ENCODE data around the gene OPHN1.
"Not testable (repeated sequence)": the region's sequence is repeated elsewhere in the genome, so short reads cannot be mapped to it uniquely, and the experiment has no call there.

OPHN1 gene

DNA sequence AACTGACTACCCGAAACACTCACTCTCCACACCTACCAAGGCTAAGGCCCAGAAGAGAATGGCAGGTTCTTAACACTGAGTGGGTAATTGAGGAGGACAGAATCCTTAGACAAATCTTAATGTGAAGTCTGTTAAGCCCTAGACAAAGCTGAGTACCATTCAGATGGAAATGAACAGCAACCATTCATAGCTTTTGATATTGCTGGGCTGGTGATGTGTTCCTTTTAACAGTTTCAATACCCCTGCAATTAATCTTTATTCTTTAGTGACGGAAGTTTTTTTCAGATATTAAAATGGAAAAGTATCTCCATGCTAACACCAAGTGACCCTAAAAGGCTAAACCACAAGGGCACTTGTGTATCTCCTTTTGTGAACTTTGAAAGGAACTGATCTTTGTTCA lies 334.9 kb downstream of the OPHN1 start:
- Histone ChIP-seq H3K36me3 (ENCODE audit: control insufficient read depth in 1 of 2, insufficient read depth in 2 of 2, low read length in 2 of 2) (peaks cover 0 to 4% of the 10 kb centered on the region in 2 donors), H3K27me3 (ENCODE audit: control insufficient read depth in 1 of 2, insufficient read depth in 2 of 2, low read length in 2 of 2) (no peaks in the 10 kb centered on the region), H3K27ac (ENCODE audit: low read depth, low read length) (no peak overlapping the region), H3K9ac (ENCODE audit: low read depth in 1 of 2, low read length in 2 of 2) (no peak overlapping the region), H3K9me3 (ENCODE audit: control insufficient read depth in 1 of 2, low read length in 2 of 2) (no peaks in the 10 kb centered on the region), H3K4me3 (ENCODE audit: low read depth in 1 of 2, low read length in 2 of 2) (no peak overlapping the region), H3K4me1 (ENCODE audit: control insufficient read depth in 1 of 2, insufficient read depth in 2 of 2, low read length in 2 of 2) (no peaks in the 10 kb centered on the region)

DNA sequence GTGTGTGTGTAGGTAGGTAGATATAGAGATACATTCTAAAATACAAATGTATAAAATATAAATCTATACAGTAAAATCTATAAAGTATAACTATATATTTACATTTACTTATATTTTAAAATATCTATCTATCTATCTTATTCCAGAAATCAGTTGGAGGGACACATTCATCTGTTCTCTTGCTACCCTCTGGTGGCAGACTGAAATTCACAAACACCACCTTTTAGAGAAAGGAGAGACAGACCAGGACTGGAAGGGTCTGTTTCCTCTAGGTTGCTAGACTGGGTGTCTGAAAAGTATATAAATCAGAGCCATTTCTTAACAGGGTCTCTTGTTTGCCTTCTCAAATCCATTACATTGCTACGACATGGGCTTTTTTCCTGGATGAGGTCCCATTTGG lies 343.0 kb downstream of the OPHN1 start:
- Histone ChIP-seq H3K36me3 (ENCODE audit: control insufficient read depth in 1 of 2, insufficient read depth in 2 of 2, low read length in 2 of 2) (no peaks in the 10 kb centered on the region), H3K4me1 (ENCODE audit: control insufficient read depth in 1 of 2, insufficient read depth in 2 of 2, low read length in 2 of 2) (no peaks in the 10 kb centered on the region), H3K27me3 (ENCODE audit: control insufficient read depth in 1 of 2, insufficient read depth in 2 of 2, low read length in 2 of 2) (no peaks in the 10 kb centered on the region), H3K9me3 (ENCODE audit: control insufficient read depth in 1 of 2, low read length in 2 of 2) (no peaks in the 10 kb centered on the region), H3K4me3 (ENCODE audit: low read depth in 1 of 2, low read length in 2 of 2) (no peak overlapping the region), H3K27ac (ENCODE audit: low read depth, low read length) (no peak overlapping the region), H3K9ac (ENCODE audit: low read depth in 1 of 2, low read length in 2 of 2) (no peak overlapping the region)

DNA sequence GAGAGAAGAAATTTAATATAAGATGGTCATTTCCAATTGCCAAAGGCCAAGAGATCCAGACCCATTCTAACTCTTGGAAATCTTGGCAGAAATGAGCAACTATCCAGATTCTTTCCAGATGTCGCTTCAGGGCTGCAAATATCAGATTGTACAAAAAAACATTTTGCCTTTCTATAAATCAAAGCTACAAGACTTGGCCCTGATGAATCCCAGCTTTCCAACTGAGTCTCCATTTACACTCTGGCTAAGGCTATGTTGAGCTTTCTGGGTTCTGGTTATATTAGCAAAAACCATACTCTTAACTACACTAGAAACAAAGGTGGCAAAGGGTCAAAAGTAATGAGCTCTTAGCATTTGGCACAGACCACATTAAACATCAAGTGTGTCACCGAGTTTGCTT lies 345.8 kb downstream of the OPHN1 start:
- H3K36me3 ChIP-seq (ENCODE audit: control insufficient read depth in 1 of 2, insufficient read depth in 2 of 2, low read length in 2 of 2): no peaks in the 10 kb centered on the region
- no peak overlapping the region for H3K4me3 ChIP-seq (ENCODE audit: low read depth in 1 of 2, low read length in 2 of 2)
- H3K9me3 ChIP-seq (ENCODE audit: control insufficient read depth in 1 of 2, low read length in 2 of 2): no peaks in the 10 kb centered on the region
- H3K4me1 ChIP-seq (ENCODE audit: control insufficient read depth in 1 of 2, insufficient read depth in 2 of 2, low read length in 2 of 2): no peaks in the 10 kb centered on the region
- H3K27me3 ChIP-seq (ENCODE audit: control insufficient read depth in 1 of 2, insufficient read depth in 2 of 2, low read length in 2 of 2): no peaks in the 10 kb centered on the region
- H3K9ac ChIP-seq (ENCODE audit: low read depth in 1 of 2, low read length in 2 of 2): no peak overlapping the region
- no peak overlapping the region for H3K27ac ChIP-seq (ENCODE audit: low read depth, low read length)

DNA sequence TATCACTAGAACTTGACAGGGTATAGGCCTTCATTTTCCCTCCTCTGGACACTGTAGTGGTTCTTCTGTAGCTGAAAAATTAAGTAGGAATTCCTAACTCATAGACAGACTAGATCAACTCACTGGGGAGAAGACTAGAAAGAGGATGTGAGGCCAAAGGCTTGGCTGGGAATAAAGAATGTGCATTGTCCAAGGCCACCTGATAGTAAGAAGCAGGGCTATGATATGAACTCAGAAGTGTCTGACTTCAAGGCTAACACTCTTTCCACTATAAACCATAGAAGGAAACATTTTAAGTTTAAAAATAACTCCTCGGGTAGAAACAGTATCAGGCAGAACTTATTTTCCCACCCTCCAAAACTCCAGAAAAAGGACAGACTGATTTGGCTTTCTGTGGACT lies 346.6 kb downstream of the OPHN1 start:
- Histone ChIP-seq H3K27ac (ENCODE audit: low read depth, low read length) (no peak overlapping the region), H3K9me3 (ENCODE audit: control insufficient read depth in 1 of 2, low read length in 2 of 2) (no peaks in the 10 kb centered on the region)

DNA sequence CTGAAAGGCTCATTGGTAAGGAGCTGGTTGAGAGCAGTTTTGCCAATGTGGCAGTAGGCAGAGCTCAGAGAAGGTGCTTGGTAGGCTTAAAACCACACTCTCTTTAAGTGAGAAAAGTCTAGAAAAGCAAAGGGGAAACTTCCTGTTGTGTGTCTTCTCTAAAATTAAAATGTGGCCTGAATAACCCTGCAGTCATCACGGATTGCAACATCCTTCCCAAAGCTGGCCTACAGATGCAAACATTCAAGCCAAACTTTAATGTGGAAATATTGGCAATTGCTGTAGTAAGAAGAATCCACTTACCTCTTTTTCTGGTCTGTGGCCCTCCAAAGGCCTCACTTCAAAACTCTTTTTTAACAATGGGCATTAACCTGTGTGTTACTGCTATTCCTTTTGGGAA lies 348.5 kb downstream of the OPHN1 start:
- H3K36me3 ChIP-seq (ENCODE audit: control insufficient read depth in 1 of 2, insufficient read depth in 2 of 2, low read length in 2 of 2): no peaks in the 10 kb centered on the region
- no peaks in the 10 kb centered on the region for H3K9me3 ChIP-seq (ENCODE audit: control insufficient read depth in 1 of 2, low read length in 2 of 2)
- no peak overlapping the region for H3K27ac ChIP-seq (ENCODE audit: low read depth, low read length)
- no peak overlapping the region for H3K4me3 ChIP-seq (ENCODE audit: low read depth in 1 of 2, low read length in 2 of 2)
- no peak overlapping the region for H3K9ac ChIP-seq (ENCODE audit: low read depth in 1 of 2, low read length in 2 of 2)
- H3K4me1 ChIP-seq (ENCODE audit: control insufficient read depth in 1 of 2, insufficient read depth in 2 of 2, low read length in 2 of 2): no peaks in the 10 kb centered on the region
- no peaks in the 10 kb centered on the region for H3K27me3 ChIP-seq (ENCODE audit: control insufficient read depth in 1 of 2, insufficient read depth in 2 of 2, low read length in 2 of 2)

More for the DNA sequence above, 346.6 kb downstream of the OPHN1 start:
- no peaks in the 10 kb centered on the region for H3K27me3 ChIP-seq (ENCODE audit: control insufficient read depth in 1 of 2, insufficient read depth in 2 of 2, low read length in 2 of 2)
- no peaks in the 10 kb centered on the region for H3K4me1 ChIP-seq (ENCODE audit: control insufficient read depth in 1 of 2, insufficient read depth in 2 of 2, low read length in 2 of 2)
- no peak overlapping the region for H3K9ac ChIP-seq (ENCODE audit: low read depth in 1 of 2, low read length in 2 of 2)
- H3K4me3 ChIP-seq (ENCODE audit: low read depth in 1 of 2, low read length in 2 of 2): no peak overlapping the region
- H3K36me3 ChIP-seq (ENCODE audit: control insufficient read depth in 1 of 2, insufficient read depth in 2 of 2, low read length in 2 of 2): no peaks in the 10 kb centered on the region

DNA sequence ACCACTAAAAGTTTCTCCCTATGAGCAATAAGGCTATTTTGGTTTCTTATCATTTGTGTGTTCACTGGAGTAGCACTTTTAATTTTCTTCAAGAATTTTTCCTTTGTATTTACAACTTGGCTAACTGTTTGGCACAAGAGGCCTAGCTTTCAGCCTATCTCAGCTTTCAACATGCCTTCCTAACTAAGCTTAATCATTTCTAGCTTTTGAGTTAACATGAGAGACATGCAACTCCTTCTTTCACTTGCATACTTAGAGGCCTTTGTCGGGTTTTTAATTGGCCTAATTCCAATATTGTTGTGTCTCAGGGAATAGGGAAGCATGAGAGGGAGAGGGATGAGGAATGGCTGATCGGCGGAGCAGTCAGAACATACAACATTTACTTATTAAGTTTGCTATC lies 349.8 kb downstream of the OPHN1 start:
- no peak overlapping the region for H3K27ac ChIP-seq (ENCODE audit: low read depth, low read length)
- no peaks in the 10 kb centered on the region for H3K9me3 ChIP-seq (ENCODE audit: control insufficient read depth in 1 of 2, low read length in 2 of 2)
- H3K9ac ChIP-seq (ENCODE audit: low read depth in 1 of 2, low read length in 2 of 2): no peak overlapping the region
- no peak overlapping the region for H3K4me3 ChIP-seq (ENCODE audit: low read depth in 1 of 2, low read length in 2 of 2)
- no peaks in the 10 kb centered on the region for H3K36me3 ChIP-seq (ENCODE audit: control insufficient read depth in 1 of 2, insufficient read depth in 2 of 2, low read length in 2 of 2)
- H3K4me1 ChIP-seq (ENCODE audit: control insufficient read depth in 1 of 2, insufficient read depth in 2 of 2, low read length in 2 of 2): no peaks in the 10 kb centered on the region
- H3K27me3 ChIP-seq (ENCODE audit: control insufficient read depth in 1 of 2, insufficient read depth in 2 of 2, low read length in 2 of 2): no peaks in the 10 kb centered on the region

DNA sequence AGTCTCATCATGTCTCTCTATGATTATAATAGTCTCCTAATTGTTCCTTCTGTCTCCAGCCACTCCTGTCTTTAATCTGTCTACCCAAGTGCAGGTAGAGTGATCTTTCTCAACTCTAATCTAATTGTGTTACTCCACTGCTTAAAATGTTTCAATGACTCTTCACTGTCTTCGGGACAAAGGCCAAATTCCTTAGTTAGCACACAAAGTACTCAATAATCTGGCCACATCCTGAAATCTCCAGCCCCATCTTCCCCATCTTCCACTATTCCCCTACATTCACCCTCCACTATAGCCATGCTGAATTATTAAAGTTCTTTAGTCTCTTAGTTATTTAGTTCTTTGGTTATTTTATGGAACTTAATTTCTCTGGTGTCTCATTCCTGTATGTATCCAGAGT lies 353.3 kb downstream of the OPHN1 start:
- H3K4me3 ChIP-seq (ENCODE audit: low read depth in 1 of 2, low read length in 2 of 2): no peak overlapping the region
- no peak overlapping the region for H3K9ac ChIP-seq (ENCODE audit: low read depth in 1 of 2, low read length in 2 of 2)
- no peaks in the 10 kb centered on the region for H3K36me3 ChIP-seq (ENCODE audit: control insufficient read depth in 1 of 2, insufficient read depth in 2 of 2, low read length in 2 of 2)
- H3K9me3 ChIP-seq (ENCODE audit: control insufficient read depth in 1 of 2, low read length in 2 of 2): no peaks in the 10 kb centered on the region
- no peaks in the 10 kb centered on the region for H3K4me1 ChIP-seq (ENCODE audit: control insufficient read depth in 1 of 2, insufficient read depth in 2 of 2, low read length in 2 of 2)
- H3K27me3 ChIP-seq (ENCODE audit: control insufficient read depth in 1 of 2, insufficient read depth in 2 of 2, low read length in 2 of 2): no peaks in the 10 kb centered on the region
- H3K27ac ChIP-seq (ENCODE audit: low read depth, low read length): no peak overlapping the region

DNA sequence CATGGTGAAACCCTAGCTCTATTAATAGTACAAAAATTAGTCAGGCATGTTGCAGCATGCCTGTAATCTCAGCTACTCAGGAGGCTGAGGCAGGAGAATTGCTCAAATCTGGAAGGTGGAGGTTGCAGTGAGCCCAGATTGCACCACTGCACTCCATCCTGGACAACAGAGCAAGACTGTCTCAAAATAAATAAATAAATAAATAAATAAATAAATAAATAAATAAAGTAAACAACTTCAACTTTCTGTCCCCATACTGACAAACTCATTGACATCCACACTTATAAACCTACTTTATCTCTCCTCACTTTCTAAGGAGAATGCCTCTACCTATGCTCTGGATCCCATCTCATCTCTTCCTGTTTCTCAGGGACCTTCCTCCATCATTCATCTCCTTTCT lies 354.5 kb downstream of the OPHN1 start:
- not testable (repeated sequence) for H3K9me3 ChIP-seq (ENCODE audit: control insufficient read depth in 1 of 2, low read length in 2 of 2); H3K9ac ChIP-seq (ENCODE audit: low read depth in 1 of 2, low read length in 2 of 2); H3K27me3 ChIP-seq (ENCODE audit: control insufficient read depth in 1 of 2, insufficient read depth in 2 of 2, low read length in 2 of 2); H3K4me1 ChIP-seq (ENCODE audit: control insufficient read depth in 1 of 2, insufficient read depth in 2 of 2, low read length in 2 of 2); H3K36me3 ChIP-seq (ENCODE audit: control insufficient read depth in 1 of 2, insufficient read depth in 2 of 2, low read length in 2 of 2); H3K4me3 ChIP-seq (ENCODE audit: low read depth in 1 of 2, low read length in 2 of 2); H3K27ac ChIP-seq (ENCODE audit: low read depth, low read length)

DNA sequence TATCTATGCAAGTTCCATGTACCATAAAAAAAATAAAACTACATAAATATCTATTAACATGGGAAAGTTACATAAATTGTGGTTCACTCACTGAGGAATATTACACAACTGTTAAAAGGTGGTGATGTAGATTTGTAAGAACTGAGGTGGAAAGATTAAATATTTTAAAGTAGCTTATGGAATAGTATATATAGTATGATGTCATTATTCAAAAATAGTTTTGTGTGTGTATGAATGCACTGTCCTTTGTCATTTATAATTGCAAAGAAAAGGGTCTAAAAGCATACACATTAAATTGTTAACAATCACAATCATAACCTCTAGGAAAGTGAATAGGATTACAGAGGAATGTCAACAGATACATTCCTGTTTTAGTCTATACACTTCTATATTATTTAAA lies 355.9 kb downstream of the OPHN1 start:
- H3K9me3 ChIP-seq (ENCODE audit: control insufficient read depth in 1 of 2, low read length in 2 of 2): no peaks in the 10 kb centered on the region
- no peak overlapping the region for H3K4me3 ChIP-seq (ENCODE audit: low read depth in 1 of 2, low read length in 2 of 2)

DNA sequence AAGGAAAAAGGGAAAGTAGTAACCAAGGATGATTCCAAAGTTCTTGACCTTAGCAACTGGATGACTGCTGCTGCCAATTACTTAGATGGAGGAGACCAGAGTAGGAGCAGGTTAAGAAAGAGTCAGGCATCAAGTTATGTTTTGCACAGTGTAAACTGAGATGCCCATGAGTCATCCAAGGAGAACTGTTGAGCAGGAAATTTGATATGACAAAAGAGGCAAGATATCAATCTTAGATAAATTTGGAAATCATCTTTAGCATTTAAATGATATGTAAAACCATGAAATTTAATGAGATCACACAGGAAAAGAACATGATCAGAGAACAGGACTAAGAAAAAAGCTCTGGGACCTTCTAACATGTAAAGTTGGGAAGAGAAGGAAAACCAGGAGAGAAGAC lies 361.3 kb downstream of the OPHN1 start:
- Histone ChIP-seq H3K9ac (ENCODE audit: low read depth in 1 of 2, low read length in 2 of 2) (no peak overlapping the region), H3K4me3 (ENCODE audit: low read depth in 1 of 2, low read length in 2 of 2) (no peak overlapping the region), H3K27ac (ENCODE audit: low read depth, low read length) (no peak overlapping the region), H3K27me3 (ENCODE audit: control insufficient read depth in 1 of 2, insufficient read depth in 2 of 2, low read length in 2 of 2) (no peaks in the 10 kb centered on the region), H3K9me3 (ENCODE audit: control insufficient read depth in 1 of 2, low read length in 2 of 2) (no peaks in the 10 kb centered on the region), H3K36me3 (ENCODE audit: control insufficient read depth in 1 of 2, insufficient read depth in 2 of 2, low read length in 2 of 2) (peaks cover 0 to 4% of the 10 kb centered on the region in 2 donors), H3K4me1 (ENCODE audit: control insufficient read depth in 1 of 2, insufficient read depth in 2 of 2, low read length in 2 of 2) (no peaks in the 10 kb centered on the region)

More for the DNA sequence above, 355.9 kb downstream of the OPHN1 start:
- no peaks in the 10 kb centered on the region for H3K27me3 ChIP-seq (ENCODE audit: control insufficient read depth in 1 of 2, insufficient read depth in 2 of 2, low read length in 2 of 2)
- no peaks in the 10 kb centered on the region for H3K4me1 ChIP-seq (ENCODE audit: control insufficient read depth in 1 of 2, insufficient read depth in 2 of 2, low read length in 2 of 2)
- H3K36me3 ChIP-seq (ENCODE audit: control insufficient read depth in 1 of 2, insufficient read depth in 2 of 2, low read length in 2 of 2): no peaks in the 10 kb centered on the region
- no peak overlapping the region for H3K27ac ChIP-seq (ENCODE audit: low read depth, low read length)
- no peak overlapping the region for H3K9ac ChIP-seq (ENCODE audit: low read depth in 1 of 2, low read length in 2 of 2)

DNA sequence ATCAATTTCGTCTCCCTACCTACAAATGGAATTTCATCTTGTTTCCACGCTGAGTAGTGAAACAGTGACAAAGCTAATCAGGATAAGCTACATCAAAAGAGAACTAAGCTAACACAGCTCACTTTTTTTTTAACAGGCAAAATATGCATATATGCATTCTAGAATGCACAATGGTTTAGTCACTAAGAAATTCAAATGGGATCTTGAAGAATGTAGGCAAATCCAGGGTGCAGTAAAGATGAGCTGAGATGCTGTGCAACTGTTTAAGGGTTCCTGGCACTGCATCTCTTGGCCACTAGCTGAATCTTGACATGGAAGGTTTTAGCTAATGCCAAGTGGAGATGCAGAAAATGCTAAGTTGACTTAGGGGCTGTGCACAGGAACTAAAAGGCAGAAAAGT lies 363.2 kb downstream of the OPHN1 start:
- not testable (repeated sequence) for H3K9me3 ChIP-seq (ENCODE audit: control insufficient read depth in 1 of 2, low read length in 2 of 2); H3K27ac ChIP-seq (ENCODE audit: low read depth, low read length); H3K4me3 ChIP-seq (ENCODE audit: low read depth in 1 of 2, low read length in 2 of 2); H3K4me1 ChIP-seq (ENCODE audit: control insufficient read depth in 1 of 2, insufficient read depth in 2 of 2, low read length in 2 of 2); H3K9ac ChIP-seq (ENCODE audit: low read depth in 1 of 2, low read length in 2 of 2); H3K36me3 ChIP-seq (ENCODE audit: control insufficient read depth in 1 of 2, insufficient read depth in 2 of 2, low read length in 2 of 2); H3K27me3 ChIP-seq (ENCODE audit: control insufficient read depth in 1 of 2, insufficient read depth in 2 of 2, low read length in 2 of 2)
